K562 treated with DMSO at 1 percent for 24 hours (cell line): ENCODE data around the gene APBB3. TPM values are rescaled to one million over a fixed set of nuclear protein-coding genes. Genes with fewer than 3 reads are reported as not detected.

Source experiments
- total RNA-seq: library from RNA; unstranded; fragments of 300-600 nt; gene quantifications from 2 replicates; pipeline ENCODE4 v1.2.3, GENCODE V29; 2022; ENCODE audit warnings: low read depth; ENCODE audit not compliant: insufficient read depth

The APBB3 gene, protein sequence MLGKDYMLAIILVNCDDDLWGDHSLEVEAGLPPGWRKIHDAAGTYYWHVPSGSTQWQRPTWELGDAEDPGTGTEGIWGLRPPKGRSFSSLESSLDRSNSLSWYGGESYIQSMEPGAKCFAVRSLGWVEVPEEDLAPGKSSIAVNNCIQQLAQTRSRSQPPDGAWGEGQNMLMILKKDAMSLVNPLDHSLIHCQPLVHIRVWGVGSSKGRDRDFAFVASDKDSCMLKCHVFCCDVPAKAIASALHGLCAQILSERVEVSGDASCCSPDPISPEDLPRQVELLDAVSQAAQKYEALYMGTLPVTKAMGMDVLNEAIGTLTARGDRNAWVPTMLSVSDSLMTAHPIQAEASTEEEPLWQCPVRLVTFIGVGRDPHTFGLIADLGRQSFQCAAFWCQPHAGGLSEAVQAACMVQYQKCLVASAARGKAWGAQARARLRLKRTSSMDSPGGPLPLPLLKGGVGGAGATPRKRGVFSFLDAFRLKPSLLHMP
- 15.1 and 17.3 TPM in 2 replicates for total RNA-seq

DNA sequence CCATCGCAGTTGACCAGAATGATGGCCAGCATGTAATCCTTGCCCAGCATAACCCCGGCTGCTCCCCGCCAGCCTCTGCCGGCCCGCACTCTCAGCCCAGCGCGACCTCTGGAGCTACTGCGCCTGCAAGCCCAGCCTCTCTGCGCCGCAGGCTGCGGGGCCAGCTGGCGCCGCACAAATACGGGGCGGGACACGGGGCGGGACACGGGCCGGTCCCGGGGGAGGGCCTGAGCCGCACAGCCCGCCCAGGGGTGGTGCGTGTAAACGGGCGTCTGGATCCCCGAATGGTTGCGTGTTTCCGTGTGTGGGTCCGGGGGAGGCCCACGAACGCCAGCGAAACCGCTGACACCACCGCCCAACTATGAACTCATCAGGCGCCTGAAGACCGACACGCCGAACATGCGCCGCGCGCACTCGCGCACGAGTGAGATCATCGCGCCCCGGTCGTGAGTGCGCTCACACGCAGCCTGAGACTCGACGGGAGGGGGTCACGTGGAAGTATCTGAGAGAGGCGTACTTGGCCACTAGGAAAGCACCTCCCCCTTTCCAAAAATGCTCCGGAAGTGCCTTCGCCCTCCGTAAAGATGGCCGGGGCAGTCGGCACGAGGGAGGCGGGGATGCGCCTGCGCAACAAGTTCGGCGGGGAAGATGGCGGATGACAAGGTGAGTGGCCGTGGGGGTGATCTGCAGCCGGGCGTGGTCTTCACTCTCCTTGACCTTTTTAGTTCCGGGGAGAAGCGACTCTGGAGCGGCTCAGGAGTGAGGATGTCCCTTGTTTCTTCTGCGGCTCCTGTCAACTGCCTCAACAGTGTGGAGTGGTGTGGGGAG lies at the start of gene APBB3, which contains the start of gene SLC35A4:
Gene APBB3, minus strand, starts transcription at position 403 of the 828 bp plus-strand sequence. Its CDS starts 353 bp downstream, at position 50.
Gene SLC35A4, plus strand, starts transcription at position 633 of the 828 bp plus-strand sequence. CDS start 2,342 bp downstream, outside the sequence.

GRCh38 chr5:140557136-140557805 lies 7.1 kb downstream of the APBB3 start, which contains the start of gene SRA1:
Gene SRA1, minus strand, starts transcription at chr5:140557473. Its CDS starts 21 bp downstream, at chr5:140557452.

DNA sequence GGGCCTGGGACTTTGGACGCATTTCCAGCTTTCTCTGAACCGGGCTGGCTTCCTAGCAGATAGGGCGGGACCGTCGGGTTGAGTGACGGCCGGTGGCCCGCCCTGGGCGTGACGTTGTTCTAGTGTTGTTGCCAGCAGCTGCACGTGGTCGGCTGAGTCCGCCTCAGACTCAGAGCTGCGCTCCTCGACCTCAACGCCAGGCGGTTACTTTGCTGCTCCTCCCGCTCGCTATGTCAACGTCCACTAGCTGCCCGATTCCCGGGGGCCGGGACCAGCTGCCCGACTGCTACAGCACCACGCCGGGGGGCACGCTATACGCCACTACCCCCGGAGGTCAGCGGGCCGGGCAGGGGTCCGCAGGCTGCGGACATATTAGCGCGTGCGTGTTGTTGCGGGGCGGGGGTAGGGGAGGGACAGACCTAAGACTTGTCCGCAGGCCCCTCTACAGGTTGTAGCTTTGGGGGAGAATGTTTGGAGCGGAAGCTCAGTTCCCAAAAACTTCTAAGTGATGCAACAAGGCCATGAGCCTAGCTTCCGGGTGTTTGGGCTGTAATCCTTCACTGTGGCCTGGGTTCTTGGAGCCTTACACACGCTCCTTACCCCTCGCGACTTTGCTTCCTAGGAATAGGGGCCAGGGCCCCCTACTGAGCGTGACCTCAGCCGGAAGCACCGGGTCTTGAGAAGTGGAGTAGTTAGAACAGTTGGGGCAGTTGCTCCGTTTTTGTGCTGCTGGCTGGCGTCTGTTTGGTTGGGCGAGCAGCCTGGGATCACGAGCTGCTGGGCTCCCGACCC lies 16.7 kb downstream of the APBB3 start, which contains the start of gene EIF4EBP3:
Gene EIF4EBP3, plus strand, starts transcription at position 155 of the 792 bp plus-strand sequence. Its CDS starts 76 bp downstream, at position 231.

Other genes starting within 250 kb of the APBB3 start
- gene HBEGF, start 218.0 kb downstream of the APBB3 start, total RNA-seq: 2.8 and 4.2 TPM in 2 replicates
- not detected in 2 replicates for gene SLC4A9, start 204.4 kb downstream of the APBB3 start, total RNA-seq
- 64.2 and 71.0 TPM in 2 replicates for gene ANKHD1, start 162.8 kb downstream of the APBB3 start, total RNA-seq
- 8.6 and 10.4 TPM in 2 replicates for gene EIF4EBP3, start 16.9 kb downstream of the APBB3 start, total RNA-seq
- 33.9 and 34.7 TPM in 2 replicates for gene SRA1, start 7.1 kb downstream of the APBB3 start, total RNA-seq
- 166 and 171 TPM in 2 replicates for gene SLC35A4, start 230 bp upstream of the APBB3 start, total RNA-seq
- gene CD14, start 68.6 kb upstream of the APBB3 start, total RNA-seq: 1.1 and 1.6 TPM in 2 replicates
- 15.2 and 22.3 TPM in 2 replicates for gene TMCO6, start 74.9 kb upstream of the APBB3 start, total RNA-seq
- gene NDUFA2, start 83.0 kb upstream of the APBB3 start, total RNA-seq: 215 and 263 TPM in 2 replicates
- gene IK, start 83.2 kb upstream of the APBB3 start, total RNA-seq: 149 and 175 TPM in 2 replicates
- 42.8 and 44.6 TPM in 2 replicates for gene WDR55, start 100.3 kb upstream of the APBB3 start, total RNA-seq
- gene DND1, start 109.0 kb upstream of the APBB3 start, total RNA-seq: 2.2 and 4.9 TPM in 2 replicates
- 63.3 and 68.0 TPM in 2 replicates for gene HARS1, start 126.8 kb upstream of the APBB3 start, total RNA-seq
- gene HARS2, start 126.9 kb upstream of the APBB3 start, total RNA-seq: 19.8 and 20.5 TPM in 2 replicates
- 44.2 and 45.1 TPM in 2 replicates for gene ZMAT2, start 135.8 kb upstream of the APBB3 start, total RNA-seq
- not detected in 2 replicates for gene PCDHA1, start 221.5 kb upstream of the APBB3 start, total RNA-seq
- gene PCDHA2, start 230.3 kb upstream of the APBB3 start, total RNA-seq: not detected in 2 replicates
- gene PCDHA3, start 236.5 kb upstream of the APBB3 start, total RNA-seq: not detected in 2 replicates
- not detected in 2 replicates for gene PCDHA4, start 242.5 kb upstream of the APBB3 start, total RNA-seq